Measurements from ENCODE around the gene FRAS1. TPM values are rescaled to one million over a fixed set of nuclear protein-coding genes. Genes with fewer than 3 reads are reported as not detected.
"Not testable (repeated sequence)": the region's sequence is repeated elsewhere in the genome, so short reads cannot be mapped to it uniquely, and the experiment has no call there.

FRAS1 gene
- total RNA-seq, 4 donors from 2014 or later: 3.4 to 11.7 (median 4.2) TPM

GRCh38 chr4:78323439-78323838 is 266.3 kb downstream of the FRAS1 start:
- 97 to 100% methylated on average over 3 of the region's 3 CpGs for WGBS, 2 donors (ENCODE audit: low coverage in 1 of 2)
- no peak for ATAC-seq
- Histone ChIP-seq H3K4me3 (no peak overlapping the region), H3K9me3 (no peaks in the 10 kb centered on the region), H3K4me1 (no peaks in the 10 kb centered on the region), H3K36me3 (no peaks in the 10 kb centered on the region), H3K27me3 (no peaks in the 10 kb centered on the region), H3K27ac (no peak overlapping the region)
- TF ChIP-seq, protein P1, sequence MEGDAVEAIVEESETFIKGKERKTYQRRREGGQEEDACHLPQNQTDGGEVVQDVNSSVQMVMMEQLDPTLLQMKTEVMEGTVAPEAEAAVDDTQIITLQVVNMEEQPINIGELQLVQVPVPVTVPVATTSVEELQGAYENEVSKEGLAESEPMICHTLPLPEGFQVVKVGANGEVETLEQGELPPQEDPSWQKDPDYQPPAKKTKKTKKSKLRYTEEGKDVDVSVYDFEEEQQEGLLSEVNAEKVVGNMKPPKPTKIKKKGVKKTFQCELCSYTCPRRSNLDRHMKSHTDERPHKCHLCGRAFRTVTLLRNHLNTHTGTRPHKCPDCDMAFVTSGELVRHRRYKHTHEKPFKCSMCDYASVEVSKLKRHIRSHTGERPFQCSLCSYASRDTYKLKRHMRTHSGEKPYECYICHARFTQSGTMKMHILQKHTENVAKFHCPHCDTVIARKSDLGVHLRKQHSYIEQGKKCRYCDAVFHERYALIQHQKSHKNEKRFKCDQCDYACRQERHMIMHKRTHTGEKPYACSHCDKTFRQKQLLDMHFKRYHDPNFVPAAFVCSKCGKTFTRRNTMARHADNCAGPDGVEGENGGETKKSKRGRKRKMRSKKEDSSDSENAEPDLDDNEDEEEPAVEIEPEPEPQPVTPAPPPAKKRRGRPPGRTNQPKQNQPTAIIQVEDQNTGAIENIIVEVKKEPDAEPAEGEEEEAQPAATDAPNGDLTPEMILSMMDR (IDR thresholded peaks at IDR 0.05): no peak
- TF ChIP-seq POLR2A (IDR thresholded peaks at IDR 0.05): no peak
- TF ChIP-seq EP300 (IDR thresholded peaks at IDR 0.05): no peak
- TF ChIP-seq POLR2AphosphoS5 (IDR thresholded peaks at IDR 0.05): no peak

DNA sequence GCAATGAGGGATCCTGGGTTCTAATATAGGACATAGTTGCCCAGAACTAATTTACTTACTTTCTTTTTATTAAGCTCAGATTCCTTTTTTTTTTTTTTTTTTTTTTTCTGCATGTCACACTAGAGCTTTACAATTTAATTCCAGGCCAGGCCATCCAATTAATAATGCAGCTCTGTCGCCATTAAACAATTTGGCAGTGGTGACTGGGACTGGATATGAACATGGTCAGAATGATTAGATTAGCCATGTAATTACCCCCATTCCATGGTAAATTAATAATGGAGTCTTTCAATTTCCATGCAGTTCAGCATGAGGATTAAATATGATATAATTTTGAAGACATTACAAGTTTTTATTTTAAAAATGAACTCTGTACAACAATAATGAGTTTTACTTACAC is 267.5 kb downstream of the FRAS1 start:
- Histone ChIP-seq H3K27ac (no peak overlapping the region), H3K4me3 (no peak overlapping the region), H3K9me3 (no peaks in the 10 kb centered on the region), H3K36me3 (no peaks in the 10 kb centered on the region), H3K27me3 (no peaks in the 10 kb centered on the region), H3K4me1 (no peaks in the 10 kb centered on the region)
- TF ChIP-seq, protein P1 (IDR thresholded peaks at IDR 0.05): no peak
- TF ChIP-seq EP300 (IDR thresholded peaks at IDR 0.05): no peak
- no peak for TF ChIP-seq POLR2AphosphoS5 (IDR thresholded peaks at IDR 0.05)
- TF ChIP-seq POLR2A (IDR thresholded peaks at IDR 0.05): no peak
- WGBS, 2 donors (ENCODE audit: low coverage in 1 of 2): 89 to 100% methylated on average over 1 of the region's 1 CpG
- ATAC-seq: no peak

DNA sequence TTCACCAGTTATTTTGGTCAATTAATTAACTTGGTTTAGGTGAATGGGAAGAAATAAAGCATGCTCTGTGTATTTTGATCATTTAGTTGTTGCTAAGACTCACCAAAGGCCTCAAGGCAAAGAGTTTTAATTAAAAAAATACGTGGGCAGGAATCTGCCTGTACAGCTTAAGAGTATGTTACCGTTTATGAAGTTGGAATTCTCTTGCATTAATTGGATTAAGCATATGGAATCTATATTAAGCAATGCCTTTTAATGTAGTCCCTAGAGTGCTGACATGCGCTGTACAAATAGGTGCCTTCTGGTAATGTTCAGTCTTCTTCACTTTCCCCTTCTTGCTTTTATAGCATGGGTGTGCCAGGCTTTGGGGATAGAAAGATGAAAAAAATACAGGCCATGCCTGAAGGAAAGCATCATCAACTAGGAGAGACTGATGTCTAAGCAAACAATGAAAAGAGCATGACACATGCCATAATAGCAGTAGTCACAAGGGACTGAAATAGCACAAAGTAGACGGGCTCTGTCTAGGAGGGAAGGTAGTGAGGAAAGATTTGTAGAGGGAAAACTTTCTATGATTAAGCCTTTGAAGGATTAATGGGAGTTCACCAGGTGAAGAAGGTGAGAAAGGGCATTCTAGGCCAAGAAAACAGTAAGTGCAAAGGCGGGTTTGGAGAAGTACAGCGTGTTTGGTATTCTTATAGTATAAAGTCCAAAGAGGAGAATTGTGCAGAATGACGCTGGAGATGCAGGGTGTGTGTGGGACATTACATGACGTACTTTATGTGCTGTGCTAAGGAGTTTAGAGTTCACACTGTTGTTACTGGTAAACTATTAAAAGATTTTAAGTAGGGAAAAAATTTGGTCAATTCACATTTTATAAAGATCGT is 268.4 kb downstream of the FRAS1 start:
- H3K36me3 ChIP-seq: no peaks in the 10 kb centered on the region
- 72 to 85% methylated on average over 8 to 9 of the region's 9 CpGs for WGBS, 2 donors (ENCODE audit: low coverage in 1 of 2)
- no peaks in the 10 kb centered on the region for H3K4me1 ChIP-seq
- no peaks in the 10 kb centered on the region for H3K9me3 ChIP-seq
- no peak overlapping the region for H3K27ac ChIP-seq
- H3K4me3 ChIP-seq: no peak overlapping the region
- ATAC-seq: no peak
- H3K27me3 ChIP-seq: no peaks in the 10 kb centered on the region
- TF ChIP-seq POLR2AphosphoS5 (IDR thresholded peaks at IDR 0.05): no peak
- TF ChIP-seq POLR2A (IDR thresholded peaks at IDR 0.05): no peak
- TF ChIP-seq EP300 (IDR thresholded peaks at IDR 0.05): no peak
- TF ChIP-seq, protein P1 (IDR thresholded peaks at IDR 0.05): no peak

GRCh38 chr4:78328591-78328990 is 271.5 kb downstream of the FRAS1 start:
- ATAC-seq: not testable (repeated sequence)

DNA sequence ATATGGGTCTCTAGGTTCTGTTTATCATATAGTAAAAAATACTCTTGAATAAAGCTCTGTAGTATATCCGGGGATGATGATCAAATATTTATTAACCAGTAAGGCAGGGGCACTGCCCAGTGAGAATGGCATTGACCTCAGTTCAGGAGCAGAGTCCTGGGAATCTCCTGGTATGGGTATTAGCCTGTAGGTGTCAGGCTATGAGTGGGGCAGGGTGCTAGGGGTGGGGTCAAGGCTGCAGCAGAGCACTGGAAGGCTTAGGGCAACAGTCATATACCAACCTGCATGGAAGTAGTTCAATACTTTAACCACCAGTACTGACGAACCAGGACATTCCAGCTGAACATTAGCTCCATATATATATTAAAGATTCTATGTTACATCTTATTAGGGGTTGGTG is 274.1 kb downstream of the FRAS1 start:
- WGBS, 2 donors (ENCODE audit: low coverage in 1 of 2): 80 to 92% methylated on average over 1 to 2 of the region's 2 CpGs
- no peak for ATAC-seq
- H3K9me3 ChIP-seq: no peaks in the 10 kb centered on the region
- no peak overlapping the region for H3K4me3 ChIP-seq
- no peak overlapping the region for H3K27ac ChIP-seq
- H3K36me3 ChIP-seq: no peaks in the 10 kb centered on the region
- no peaks in the 10 kb centered on the region for H3K4me1 ChIP-seq
- TF ChIP-seq POLR2A (IDR thresholded peaks at IDR 0.05) (no peak), POLR2AphosphoS5 (IDR thresholded peaks at IDR 0.05) (no peak), EP300 (IDR thresholded peaks at IDR 0.05) (no peak)
- TF ChIP-seq, protein P1 (IDR thresholded peaks at IDR 0.05): no peak
- no peaks in the 10 kb centered on the region for H3K27me3 ChIP-seq

More at GRCh38 chr4:78328591-78328990, 271.5 kb downstream of the FRAS1 start:
- not testable (repeated sequence) for H3K4me3 ChIP-seq, H3K36me3 ChIP-seq, H3K4me1 ChIP-seq, H3K27ac ChIP-seq, H3K27me3 ChIP-seq, H3K9me3 ChIP-seq
- WGBS, 2 donors (ENCODE audit: low coverage in 1 of 2): 70 to 84% methylated on average over 2 of the region's 2 CpGs
